CD4-positive, alpha-beta T cell treated with Interleukin-17A for 4 hours (primary cell): ENCODE data around the gene EHF.

ENCODE experiments used
- DNase-seq: peaks from one replicate; pipeline ENCODE4 v3.0.0-alpha.2; 2020; ENCODE audit warnings: mixed read lengths

The EHF gene

DNA sequence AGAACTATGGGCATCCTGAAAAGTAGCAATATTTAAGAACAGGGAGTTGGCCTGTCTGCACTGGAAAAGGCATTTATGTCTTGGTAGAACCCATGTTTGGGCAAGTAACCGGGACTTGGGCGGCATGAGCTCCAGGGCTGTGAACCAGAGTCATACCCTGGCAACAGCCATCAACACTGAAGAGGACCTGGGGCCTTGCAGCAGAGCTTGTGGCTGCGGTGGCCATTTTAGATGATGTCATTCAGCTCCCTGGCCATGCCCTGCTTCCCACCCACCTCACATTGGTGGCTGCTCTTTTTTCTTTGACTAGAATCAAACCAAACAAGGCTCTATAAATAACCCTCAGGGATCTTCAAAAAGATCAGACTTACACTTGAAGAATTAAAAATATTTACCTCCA is 26.6 kb downstream of the EHF start:
- DNase-seq = no peak

DNA sequence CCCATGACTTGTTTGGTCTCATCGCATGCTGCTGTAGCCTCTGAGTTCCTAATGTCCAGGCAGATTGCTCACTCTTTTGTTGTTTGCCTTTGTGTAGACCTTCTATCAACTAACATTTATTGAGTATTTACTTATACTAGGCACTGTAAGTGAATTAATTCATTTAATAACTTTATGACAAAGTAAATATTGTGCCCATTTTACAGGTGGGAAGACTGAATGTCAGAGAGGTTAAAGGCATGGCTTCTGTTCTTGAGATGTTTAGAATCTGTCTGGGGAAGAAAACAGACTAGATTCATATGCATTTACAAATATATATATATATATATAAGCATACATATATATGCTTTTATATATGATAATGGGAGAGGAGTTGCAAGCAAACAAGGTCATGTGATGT is 27.1 kb downstream of the EHF start:
- DNase-seq = no peak

DNA sequence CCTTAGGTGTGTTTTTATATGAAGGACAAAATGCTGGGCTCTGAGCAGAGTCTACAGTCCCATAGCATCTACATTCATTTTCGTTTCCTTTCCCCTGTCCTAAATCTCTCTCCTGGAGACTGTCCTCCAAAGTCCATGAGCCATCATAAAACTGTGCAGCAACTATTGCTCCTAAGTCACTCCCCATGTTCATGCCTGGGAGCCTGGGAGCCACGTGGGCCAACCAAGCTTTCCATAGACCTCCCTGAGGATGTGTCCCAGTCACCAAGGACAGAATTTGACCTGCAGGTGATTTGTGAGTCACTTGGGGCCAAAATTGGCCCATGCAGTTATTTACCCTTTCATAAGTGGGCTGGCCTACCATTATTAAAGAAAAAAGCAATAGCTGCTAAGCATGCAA is 28.7 kb downstream of the EHF start:
- DNase-seq = no peak

DNA sequence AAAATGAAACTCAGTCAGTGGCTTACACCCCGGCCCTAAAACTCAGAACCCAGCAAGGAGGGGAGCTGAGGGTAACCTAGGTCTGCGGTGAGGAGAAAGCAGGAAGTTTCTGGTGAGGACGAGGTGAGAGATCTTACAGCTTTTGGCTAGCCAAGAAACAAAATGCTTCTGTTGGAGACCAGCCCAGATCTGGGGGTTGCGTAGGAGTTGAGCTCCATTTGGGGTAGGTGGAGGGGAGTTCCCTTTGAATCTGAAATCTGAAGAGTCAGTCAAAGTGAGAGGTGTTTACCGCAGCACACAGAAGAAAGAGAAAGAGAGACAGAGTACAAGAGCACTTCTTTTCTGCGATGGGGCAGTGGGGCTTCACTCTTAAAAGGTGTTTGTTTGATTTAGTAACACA is 29.6 kb downstream of the EHF start:
- DNase-seq = peak; percentile 60

DNA sequence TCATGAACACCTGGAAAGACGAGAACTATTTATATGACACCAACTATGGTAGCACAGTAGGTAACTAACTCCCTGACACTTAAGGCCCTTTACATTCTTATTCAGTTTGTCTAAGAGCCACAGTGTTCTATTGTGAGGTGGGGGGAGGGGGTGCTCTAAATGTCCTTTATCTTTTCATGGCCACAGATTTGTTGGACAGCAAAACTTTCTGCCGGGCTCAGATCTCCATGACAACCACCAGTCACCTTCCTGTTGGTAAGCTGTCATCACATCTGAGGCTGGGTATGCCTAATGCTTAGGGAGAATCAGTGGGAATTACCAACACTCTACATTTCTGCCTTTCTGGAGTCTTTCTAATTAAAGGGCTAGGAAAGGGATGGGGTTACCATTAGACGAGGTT is 30.7 kb downstream of the EHF start:
- DNase-seq = no peak

DNA sequence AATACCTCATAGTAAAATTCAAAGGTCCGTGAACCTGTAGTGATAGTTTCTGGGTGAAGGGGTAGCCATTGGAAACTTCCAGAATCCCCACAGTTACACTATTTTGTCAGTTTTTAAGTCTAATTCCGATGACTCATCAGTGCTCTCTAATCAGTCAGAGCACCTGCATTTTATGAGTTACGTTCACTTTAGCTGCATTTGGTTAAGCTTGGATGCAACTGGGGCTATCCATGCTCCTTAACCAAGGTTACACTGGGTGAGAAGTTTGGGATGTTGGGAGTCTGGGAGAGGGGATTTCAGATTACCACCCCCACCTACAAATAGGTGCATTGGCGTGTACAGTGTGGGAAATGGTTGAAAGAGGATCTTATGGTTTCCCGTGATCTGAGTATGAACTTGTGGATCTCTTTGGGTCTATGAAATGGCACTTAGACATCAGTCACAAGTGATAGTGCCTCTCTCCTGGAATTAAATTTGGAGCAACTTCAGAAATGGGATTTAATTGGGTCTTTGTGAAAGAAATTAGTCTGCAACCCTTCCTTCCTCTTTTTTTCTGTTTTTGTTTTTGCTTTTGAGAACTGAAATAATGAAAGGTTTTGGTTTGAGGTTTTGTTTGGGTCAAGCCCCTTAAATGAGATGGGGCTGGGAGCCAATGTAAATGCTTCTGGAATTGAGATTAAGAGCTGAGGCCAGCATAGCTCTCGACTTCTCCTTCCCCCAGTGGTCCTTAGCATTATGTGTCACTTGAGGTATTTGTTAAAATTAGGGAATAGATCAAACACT is 31.5 kb downstream of the EHF start:
- DNase-seq = no peak

DNA sequence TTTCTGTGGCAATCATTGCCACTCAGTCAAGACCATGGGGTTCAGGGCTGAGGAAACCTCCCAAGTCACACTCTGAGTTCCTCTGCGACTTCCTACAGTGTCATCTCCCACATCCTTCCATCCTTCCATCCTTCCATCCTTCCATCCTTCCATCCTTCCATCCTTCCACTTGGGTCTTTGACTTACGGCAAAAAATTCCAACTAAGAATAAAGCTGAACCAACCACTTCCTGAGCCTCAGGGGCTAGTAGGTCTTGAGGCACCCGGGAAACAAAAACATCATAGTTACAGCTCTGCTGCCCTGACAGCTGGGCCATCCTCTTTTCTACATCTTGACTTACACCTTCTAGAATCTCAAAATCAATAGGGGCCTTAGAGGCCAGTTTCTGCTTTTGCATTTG is 32.1 kb downstream of the EHF start:
- DNase-seq = no peak

DNA sequence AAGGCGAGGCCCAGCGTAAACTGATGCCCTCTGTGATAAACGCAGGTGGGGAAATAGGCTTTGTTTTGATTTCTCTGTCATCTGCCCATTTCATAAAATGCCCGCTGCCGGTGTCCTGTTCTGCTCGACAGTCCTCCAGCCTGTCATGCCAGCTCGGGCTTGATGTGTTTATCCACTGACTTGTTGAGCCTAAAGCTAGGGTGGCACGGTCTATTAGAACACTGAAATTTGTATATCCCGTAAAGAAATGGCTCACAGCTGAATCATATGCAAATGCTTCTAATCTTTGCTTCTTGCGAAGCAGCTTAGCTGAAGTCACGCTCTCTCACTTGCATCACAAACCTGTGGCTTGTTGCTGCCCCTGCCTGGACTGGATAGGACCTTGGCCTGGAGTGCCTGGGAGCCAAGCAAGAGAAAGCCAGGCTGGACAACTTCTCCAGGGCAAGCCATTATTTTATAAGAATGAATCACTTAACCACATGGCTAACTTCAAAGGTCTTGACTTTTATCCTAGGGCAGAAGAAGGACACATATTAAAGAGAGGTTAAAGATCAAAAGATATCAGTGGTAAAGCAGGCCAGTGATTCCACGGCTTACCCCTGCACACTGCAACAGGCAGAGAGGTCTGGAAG is 33.1 kb downstream of the EHF start:
- DNase-seq = no peak

DNA sequence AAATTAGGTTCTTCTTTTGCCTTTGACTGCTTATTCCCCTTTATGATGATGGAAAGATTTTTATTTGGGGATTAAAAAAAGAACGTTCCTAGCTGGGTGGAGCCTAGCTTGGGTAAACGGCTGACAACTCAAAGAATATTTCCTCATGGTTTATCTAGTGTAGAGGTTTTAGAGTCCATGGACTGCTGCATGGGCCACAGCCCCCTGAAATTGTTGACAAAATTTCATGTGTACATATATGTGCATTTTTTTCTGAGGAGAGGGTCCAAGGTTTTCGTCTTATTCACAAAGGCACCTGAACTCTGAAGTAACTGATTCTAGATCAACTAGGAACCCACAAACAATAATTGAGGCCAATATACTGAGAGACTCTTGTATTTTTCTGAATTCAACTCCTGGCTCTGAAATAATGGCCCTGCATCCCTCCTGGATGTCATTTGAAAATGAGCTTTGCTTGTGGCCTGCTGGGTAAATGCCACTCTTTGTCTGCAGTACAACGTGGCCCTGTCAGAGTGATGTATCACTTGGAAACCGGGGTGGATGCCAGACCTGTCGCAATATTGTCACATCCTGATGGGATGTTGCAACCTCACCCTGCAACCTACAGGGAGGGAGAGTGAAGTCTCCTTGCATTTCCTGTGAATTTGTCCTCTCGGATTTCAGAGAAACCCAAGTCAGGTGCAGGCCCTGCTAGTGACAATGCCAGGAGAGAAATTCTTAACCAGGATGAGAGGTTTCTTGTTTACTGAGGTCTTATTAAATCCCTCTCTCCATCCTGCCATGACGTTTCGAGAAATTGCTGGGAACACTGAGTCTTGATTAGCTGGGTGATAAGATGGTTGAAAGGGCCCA is 33.8 kb downstream of the EHF start:
- no peak for DNase-seq

DNA sequence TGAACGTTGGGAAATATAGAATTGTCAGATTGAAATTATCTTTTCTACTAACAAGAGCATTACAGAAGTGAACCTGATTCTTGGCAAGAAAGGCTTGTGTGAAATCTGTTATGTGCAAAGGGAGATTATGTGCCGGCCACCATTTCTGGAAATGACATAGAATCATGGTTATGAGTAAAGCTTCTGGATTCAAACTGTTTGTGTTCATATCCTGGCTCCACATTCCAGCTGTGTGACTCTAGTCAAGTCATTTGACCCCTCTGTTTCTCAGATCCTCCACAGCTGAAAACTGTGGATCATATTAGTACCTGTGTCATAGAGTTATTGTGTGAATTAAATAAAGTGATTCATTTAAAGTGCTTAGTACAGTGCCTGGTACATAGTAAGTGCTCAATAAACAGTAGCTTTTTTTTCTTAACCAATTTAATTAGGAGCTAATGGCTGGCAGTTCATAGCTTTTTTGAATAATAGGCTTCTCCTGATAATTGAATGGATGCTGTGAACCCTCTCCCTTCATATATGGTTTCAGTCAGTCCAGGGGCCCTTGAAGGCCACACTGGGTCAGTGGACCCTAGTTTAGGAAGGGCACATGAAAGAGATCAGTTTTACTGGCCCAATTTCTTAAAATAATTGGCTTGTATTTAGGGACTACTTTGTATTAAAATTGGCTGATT is 34.6 kb downstream of the EHF start:
- no peak for DNase-seq

DNA sequence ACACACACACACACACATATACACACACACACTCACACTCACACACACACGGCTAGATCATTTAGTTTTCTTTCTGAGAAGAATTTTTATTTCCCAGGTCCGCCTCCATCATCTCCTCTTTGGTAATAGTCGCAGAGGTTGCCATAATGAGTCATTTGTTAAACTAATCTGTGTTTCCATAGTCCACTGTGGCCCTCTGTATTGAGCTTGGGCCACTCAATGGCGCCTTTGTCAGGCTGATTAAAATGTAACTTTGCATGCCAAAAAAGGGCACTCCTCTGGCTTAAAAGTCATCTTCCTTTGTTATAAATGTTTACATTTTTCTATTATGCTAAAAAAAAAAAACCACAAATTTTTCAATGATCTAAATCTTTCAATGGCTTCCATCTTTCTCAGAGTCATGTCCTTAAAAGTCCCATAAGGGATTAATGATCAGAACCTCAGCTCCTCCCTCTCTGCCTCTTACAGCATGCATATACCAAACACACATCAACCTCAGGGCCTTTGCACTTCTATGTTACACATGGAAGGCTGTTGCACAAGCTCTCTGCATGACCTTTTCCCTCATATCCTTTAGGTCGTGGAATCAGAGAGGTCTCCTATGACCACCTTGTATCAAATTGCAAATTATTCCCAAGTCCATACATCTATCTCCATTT is 35.3 kb downstream of the EHF start:
- DNase-seq = no peak

DNA sequence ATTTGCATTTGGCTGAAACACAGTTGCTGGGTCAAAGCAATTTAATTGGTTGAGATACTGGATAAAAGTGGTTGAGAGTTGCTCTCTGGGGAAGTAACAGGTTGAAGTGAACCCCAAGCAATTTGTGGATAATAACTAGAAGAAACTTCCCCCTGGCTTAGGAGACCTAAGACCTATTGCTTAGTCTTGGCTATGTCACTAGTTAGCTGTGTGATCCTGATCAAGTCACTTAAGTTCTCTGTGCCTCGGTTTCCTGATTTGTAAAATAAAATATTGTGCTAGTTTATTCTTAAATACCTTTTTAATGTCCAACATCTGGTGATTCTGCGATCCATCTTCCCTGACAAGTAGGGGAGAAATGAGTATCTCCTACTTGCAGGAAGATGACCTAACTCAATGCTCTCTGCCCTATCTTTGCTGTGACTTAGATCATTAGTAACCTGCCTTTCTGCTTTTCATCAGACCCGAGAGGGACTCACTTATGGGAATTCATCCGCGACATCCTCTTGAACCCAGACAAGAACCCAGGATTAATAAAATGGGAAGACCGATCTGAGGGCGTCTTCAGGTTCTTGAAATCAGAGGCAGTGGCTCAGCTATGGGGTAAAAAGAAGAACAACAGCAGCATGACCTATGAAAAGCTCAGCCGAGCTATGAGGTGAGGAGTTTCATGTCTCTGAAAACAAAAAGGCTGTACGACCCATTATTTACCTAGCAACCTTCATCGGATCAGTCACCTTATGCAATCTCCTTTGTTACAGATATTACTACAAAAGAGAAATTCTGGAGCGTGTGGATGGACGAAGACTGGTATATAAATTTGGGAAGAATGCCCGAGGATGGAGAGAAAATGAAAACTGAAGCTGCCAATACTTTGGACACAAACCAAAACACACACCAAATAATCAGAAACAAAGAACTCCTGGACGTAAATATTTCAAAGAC is 37.5 kb downstream of the EHF start:
- no peak for DNase-seq

DNA sequence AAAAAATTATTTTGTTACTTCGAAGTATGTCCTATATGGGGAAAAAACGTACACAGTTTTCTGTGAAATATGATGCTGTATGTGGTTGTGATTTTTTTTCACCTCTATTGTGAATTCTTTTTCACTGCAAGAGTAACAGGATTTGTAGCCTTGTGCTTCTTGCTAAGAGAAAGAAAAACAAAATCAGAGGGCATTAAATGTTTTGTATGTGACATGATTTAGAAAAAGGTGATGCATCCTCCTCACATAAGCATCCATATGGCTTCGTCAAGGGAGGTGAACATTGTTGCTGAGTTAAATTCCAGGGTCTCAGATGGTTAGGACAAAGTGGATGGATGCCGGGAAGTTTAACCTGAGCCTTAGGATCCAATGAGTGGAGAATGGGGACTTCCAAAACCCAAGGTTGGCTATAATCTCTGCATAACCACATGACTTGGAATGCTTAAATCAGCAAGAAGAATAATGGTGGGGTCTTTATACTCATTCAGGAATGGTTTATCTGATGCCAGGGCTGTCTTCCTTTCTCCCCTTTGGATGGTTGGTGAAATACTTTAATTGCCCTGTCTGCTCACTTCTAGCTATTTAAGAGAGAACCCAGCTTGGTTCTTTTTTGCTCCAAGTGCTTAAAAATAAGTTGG is 38.3 kb downstream of the EHF start:
- no peak for DNase-seq

DNA sequence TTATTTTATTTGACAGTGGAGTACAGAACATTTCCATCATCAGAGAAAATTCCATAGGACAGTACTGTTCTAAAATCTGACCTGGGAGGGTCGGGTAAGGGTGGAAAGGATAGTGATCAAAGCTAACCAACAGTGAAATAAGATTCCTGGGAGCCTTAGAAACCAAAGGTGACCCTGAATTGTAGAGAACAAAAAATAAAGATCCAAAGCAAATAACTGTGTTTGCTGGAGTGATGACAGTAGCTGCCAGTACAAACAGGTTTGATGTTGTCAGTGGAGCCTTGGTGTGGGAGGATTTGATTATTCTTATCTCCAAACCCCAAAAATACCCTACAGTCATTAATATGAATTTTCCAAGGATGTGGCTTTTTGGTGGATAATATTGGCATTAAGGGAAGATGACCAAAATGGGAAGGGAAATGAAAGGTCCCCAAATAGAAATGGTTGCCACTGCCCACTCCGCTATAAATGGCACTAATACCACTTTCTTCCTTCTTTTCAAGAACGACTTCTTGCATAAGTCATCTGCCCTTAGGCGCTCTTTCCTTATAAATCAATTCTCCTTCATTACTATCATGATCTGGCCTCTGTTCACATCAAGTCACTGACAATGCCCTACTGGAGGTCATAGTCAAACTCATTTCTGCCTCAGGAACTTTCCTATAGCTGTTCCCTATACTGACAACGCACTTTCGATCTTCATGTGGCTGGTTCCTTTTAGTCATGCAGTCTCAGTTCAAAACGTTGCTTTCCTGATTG is 44.4 kb downstream of the EHF start:
- no peak for DNase-seq

DNA sequence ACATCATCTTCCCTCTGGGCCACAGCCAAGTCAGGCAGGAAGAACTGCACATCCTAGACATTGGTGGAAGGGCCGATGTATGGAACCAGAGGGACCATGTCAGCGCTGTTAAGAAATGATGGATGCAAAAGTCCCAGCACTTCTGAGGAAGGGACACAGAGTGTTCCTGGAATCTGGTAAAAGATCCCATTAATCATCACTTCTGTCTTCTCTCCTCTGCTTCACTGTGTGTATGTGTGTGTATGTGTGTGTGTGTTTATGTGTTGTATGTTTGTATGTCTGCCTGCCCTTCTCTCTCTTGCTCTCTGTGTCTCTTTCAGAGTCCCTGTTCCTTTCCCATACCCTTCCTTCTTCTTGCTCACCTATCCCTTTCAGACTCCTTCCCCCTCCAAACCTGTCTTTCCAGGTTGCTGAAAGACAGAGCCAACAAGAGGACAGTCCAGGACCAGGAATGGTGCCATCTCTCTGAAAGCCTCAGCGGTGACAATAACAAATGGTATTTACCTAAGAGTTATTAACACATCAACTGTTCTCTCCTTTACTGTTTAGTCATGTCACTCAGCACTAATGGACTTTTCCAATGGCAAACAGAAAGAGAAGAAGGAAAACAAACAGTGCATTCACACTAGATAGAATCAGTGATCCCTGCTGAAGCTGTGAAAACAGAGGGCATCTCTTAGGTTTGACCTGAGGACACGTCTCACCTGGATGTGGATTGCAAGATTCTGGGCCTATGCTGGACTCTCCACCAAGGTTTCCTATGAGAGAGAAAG is 47.1 kb downstream of the EHF start:
- DNase-seq = no peak

DNA sequence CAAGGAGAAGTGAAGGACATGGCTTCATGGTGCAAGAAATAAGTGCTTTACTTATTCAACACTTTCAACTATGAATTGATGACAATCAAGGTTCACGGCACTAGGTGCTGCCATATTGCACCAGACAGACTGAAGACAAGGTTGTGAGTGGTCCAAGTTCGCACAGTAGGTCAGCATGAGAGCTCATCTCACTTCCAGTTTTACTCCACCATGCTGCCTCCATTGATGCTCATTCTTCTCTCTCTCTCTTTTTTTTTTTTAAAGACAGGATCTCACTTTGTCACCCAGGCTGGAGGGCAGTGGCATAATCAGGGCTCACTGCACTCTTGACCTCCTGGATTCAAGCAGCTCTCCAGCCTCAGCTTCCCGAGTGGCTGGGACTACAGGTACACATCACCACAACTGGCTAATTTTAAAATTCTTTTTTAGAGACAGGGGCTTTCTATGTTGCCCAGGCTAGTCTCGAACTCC is 47.7 kb downstream of the EHF start:
- DNase-seq = no peak

DNA sequence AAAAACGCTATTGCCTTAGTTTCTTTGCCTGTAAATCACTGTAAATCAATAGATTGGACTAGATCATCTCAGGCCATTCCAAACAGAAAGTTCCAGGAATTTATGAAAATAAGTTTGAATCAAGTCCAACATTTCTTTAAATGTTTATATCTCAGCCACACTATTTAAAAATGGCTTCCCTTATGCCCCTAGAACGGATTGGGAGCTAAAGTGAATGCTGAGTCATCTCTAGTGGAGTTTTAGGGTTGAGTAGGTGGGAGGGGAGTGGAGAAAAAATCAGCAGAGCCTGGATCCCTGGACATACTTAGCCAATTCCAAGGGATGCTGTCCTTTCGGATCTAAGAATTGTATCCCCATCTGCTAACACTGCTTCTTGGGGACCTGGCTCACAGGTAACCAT is 48.6 kb downstream of the EHF start:
- no peak for DNase-seq

DNA sequence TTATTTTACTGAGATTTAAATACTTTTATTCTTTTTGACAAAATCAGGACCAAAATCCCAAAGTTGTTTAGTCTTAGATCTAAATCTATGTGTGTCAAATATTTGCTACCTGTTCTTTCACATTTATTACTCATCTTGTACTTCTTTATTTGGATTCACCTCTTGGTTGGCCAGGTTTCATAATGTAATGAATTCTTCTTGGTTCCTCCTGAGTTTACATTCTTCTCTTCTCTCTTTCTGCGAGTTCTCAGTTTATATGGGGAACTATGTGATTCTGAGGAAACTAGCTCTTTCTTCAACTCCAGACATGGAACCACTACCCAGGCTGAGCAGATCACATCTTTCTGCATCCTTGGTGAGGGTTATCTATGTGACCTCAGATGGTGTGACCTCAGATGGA is 50.2 kb downstream of the EHF start:
- no peak for DNase-seq

DNA sequence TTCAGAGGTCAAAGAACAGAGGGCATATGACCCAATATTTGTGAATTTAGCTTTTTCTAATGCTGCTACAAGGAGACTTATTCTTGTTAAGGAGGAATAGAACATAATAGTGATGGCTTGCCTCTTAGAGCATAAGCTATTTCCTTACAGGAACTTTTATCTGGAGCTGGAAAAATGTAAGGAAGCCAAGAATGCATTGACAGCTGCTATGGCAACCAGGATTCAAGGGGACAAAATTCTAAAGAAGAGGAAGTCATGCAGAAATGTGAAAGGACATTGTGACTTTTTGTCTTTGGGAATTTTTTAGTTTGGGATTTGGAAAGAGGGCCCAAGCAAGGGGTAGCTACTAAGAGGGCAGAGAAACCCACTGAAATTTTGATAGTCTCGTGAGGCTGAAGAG is 51.1 kb downstream of the EHF start:
- no peak for DNase-seq
